SIG-M5 (cell line): ENCODE results near the gene KCNK1.
"Not testable (repeated sequence)": the region's sequence is repeated elsewhere in the genome, so short reads cannot be mapped to it uniquely, and the experiment has no call there.

Experiments used
- DNase-seq: peaks from one replicate; lab custom pipeline; 2025; lab: John Stamatoyannopoulos, UW

The KCNK1 gene

GRCh38 chr1:233607252-233608119, 6.4 kb upstream of the KCNK1 start:
- DNase-seq, result no peak

DNA sequence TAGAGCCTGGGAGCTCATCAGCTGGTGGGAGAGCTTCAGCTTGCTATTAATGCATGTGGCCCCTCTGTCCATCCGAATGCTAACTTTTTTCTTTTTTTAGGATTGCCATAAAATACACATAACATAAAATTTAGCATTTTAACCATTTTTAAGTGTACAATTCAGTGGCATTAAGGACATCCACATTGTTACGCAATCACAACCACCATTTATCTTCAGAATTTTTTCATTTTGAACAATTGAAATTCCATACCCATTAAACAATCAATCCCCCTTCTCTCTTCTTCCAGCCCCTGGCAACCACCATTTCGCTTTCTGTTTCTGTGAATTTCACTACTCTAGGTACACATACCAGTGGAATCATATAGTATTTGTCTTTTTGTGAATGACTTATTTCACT, 4.9 kb upstream of the KCNK1 start:
- DNase-seq, result no peak

DNA sequence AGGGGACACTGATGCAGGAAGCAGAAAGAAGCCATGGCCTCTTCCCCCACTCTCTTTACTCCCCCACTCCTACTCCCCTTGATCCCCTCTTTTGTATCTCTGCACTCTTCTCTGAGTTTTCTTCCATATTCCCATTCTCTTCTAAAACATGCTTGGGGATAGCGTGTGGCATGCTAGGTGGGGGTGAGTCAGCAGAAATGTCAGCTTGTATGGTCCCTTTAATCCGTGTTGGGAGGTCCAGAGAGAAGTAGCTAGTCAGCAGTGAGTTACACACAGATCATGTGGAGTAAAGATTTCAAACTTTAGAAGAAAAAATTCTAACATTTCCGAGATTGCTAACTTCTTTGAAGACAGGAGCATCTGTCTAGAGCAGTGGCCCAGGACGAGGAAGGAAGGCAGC, 4.0 kb upstream of the KCNK1 start:
- DNase-seq, result no peak

DNA sequence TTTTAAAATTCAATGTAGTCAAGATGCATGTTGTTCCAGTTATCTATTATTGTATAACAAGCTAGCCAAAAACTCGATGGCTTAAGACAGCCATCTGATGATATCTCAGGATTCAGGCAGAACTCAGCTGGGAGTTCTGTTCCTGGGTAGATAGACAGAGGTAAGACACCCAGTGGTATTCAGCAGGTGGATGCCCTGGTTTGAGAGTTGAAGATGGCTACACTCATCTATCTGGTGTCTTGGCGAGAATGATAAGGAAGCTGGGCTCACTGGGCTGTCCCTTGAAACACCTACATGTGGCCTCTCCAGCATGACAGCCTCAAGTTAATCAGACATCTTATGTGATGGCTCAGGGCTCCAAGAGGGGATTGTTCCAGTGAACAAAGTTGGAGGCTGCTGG, 3.3 kb upstream of the KCNK1 start:
- DNase-seq, result no peak

- DNase-seq, result not testable (repeated sequence)
Measured at GRCh38 chr1:233611363-233611762, 2.5 kb upstream of the KCNK1 start.

DNA sequence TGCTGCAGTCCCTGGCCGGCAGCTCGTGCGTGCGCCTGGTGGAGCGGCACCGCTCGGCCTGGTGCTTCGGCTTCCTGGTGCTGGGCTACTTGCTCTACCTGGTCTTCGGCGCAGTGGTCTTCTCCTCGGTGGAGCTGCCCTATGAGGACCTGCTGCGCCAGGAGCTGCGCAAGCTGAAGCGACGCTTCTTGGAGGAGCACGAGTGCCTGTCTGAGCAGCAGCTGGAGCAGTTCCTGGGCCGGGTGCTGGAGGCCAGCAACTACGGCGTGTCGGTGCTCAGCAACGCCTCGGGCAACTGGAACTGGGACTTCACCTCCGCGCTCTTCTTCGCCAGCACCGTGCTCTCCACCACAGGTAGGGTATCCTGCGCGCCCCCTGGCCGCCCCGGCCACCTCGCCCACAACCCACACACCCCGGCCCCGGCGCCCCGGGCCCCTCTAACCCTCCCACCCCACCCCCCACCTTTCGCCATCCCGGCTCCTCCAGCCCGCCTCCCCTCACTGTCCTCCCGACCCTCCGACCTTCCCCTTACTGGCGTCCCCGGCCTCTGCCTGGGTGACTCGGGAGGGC, 352 bp downstream of the KCNK1 start:
- no peak for DNase-seq

GRCh38 chr1:233614743-233615521, 1.0 kb downstream of the KCNK1 start:
- no peak for DNase-seq

DNA sequence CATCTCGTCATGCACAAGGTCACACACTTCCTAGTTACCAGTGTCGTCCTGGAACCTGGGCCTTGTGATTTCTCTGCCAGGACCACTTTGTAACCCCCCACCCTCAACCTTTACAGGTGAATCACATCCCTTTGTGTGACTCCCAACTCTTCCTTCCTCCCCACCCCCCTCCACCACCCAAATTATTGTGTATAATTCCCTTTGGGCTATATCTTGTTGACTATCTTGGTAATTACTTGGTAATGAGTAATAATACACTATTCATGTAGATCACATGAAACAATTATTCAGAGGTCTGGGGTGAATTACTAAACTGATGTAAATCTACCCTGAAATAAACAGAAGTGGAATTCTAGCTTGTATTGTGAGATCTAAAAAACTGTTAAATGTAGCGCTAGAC, 1.7 kb downstream of the KCNK1 start:
- DNase-seq, result no peak

GRCh38 chr1:233617025-233617424, 3.1 kb downstream of the KCNK1 start:
- DNase-seq, result no peak

DNA sequence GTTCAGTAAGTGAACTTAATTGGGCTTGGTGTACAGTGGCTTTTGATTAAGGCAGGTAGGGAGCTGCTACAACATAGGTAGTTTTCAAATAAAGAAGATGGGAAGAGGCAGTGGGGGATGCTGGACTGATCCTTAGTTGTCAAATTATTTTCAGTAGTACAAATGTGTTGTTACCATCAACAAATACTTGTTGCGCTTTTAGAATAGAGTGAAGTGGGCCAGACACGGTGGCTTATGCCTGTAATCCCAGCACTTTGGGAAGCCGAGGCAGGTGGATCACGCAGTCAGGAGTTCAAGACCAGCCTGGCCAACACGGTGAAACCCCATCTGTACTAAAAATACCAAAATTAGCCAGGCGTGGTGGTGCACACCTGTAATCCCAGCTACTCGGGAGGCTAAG, 5.5 kb downstream of the KCNK1 start:
- DNase-seq, result not testable (repeated sequence)

- no peak for DNase-seq
Measured at GRCh38 chr1:233620065-233620464, 6.2 kb downstream of the KCNK1 start.

GRCh38 chr1:233621923-233622322, 8.0 kb downstream of the KCNK1 start:
- DNase-seq, result no peak

DNA sequence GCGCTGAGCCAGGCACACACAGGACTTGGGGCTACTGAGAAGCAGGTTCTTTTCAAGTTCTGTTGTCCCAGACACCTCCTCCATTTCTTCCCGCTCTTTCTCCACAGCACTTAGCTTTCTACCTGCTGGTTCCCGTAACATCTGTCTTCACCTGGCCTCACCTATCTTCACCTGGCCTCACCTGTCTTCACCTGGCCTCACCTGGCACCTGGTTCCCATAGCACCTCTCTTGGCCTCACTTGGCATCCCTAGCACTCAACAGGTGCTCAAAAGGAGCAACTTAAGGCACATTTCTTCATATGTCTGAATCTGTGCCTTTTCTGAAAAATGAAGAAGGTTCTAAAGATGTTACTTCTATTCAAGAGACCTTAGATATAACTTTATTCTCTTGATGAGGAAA, 10.4 kb downstream of the KCNK1 start:
- no peak for DNase-seq

- no peak for DNase-seq
Measured at GRCh38 chr1:233625087-233625486, 11.2 kb downstream of the KCNK1 start.

DNA sequence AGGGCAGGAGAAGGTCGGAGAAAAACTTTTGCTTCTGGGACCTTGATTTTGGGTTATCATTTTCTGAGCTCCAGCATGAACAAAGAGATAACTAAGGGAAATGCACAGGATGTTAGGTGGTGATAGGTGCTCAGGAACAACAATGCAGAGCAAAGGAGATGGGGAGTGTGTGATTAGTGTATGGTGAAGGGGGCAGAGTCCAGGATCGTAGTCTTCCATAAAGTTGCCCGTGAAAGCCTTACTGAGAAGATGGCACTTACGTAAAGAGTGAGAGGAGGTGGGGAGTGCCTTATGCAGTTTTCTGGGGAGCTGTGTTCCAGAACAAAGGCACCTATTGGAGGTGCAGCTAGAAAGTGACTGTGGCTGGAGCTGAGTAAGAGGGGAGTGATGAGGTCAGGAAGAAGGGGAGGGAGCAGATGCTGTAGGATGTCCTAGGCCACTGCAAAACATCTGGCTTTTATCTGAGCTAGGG, 11.6 kb downstream of the KCNK1 start:
- no peak for DNase-seq

DNA sequence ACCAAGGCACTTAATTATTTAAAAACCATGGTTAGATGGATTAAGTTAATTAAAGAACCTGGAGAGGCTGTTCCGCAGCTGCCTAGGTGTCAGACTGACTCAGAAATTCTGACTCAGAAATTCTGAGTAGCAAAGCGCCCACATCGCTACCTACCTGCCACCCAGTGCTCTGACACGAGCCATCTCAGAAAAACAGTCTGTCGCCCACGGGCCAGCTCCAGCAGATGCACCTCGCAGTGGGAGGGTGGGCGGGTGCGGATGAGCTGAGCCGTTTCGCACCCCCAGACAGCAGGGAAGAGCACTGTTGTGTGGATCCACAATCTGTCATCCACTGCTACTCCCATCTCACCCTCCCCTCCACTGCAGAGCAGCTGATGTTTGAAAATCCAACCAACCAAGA, 13.5 kb downstream of the KCNK1 start:
- DNase-seq, result no peak

GRCh38 chr1:233627823-233628222, 13.9 kb downstream of the KCNK1 start:
- no peak for DNase-seq

DNA sequence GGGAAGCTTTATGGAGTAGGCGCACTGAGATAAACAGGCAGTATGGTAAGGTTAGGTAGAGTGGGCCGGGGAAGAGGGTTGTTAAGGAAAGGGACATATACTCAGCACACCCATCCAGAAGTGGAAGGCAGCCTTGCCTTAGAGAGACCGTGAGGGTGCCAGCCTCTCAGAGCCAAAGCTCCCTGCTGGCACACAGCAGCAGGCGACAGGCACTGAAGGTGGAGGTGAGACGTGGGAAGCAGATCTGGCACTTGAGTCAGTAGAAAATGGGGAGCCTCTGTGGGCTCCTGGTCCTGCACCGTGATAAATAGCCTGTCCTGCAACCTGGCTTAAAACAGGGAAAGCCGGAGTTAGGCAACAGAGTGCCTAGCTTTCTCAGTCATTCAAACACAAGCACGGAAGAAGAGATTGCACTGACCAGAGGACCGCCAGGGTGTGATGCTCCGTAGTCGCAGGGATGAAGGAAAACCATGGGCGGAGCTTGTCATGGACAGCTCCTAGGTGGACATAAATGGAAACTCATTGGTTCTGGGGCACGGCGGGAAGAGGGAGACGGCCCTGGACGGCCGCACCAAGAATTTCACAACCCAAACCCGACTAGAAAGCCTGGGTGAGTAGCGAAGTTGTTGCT, 15.5 kb downstream of the KCNK1 start:
- no peak for DNase-seq

DNA sequence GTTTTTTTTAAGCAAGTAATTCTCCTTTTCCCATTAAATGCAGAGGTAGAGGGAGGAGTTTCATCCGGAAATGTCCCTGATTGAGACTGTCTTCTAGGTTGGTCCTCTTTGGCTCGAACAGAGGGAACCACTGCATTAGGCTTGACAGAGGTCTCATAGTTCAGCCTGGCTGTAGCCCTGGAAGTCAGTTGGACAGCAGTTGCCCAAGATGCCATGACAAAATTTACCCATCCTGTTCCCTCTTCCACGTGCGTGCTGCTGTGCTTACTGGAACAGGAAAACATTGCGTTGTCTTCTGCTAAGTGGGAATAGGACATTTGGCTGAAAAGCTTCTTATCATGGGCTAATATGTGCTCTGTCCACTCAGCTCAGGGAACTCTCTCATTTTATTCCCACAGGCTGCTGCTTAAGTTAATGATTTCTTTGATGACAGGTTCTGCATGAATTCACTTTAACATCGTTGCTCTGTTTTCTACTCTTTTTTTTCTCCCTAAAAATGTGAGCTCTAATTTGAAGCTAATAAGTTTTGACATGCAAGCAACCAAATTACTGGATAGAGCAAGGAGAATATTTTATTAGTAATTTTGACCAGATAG, 18.0 kb downstream of the KCNK1 start:
- DNase-seq, result no peak

- DNase-seq, result no peak
Measured at GRCh38 chr1:233632436-233632835, 18.5 kb downstream of the KCNK1 start.

GRCh38 chr1:233635765-233636502, 22.0 kb downstream of the KCNK1 start:
- DNase-seq, result no peak
